Activated T-cell treated with anti-CD3 and anti-CD28 coated beads, Interleukin-2, amount 50 U/mL, for 24 hours (primary cell): Measurements from ENCODE around the gene KRT38.
"Not testable (repeated sequence)": the region's sequence is repeated elsewhere in the genome, so short reads cannot be mapped to it uniquely, and the experiment has no call there.

Experiments
- DNase-seq: peaks from one replicate; pipeline ENCODE4 v3.0.0-alpha.2; 2020
- H3K27ac Mint-ChIP-seq: 2 replicates; pipeline ENCODE4 v1.8.0; 2020; ENCODE audit warnings: mild to moderate bottlenecking, mixed read lengths
- H3K27me3 Mint-ChIP-seq: 2 replicates; pipeline ENCODE4 v1.8.0; 2020; ENCODE audit warnings: mixed read lengths
- H3K36me3 Mint-ChIP-seq: 2 replicates; pipeline ENCODE4 v1.8.0; 2020; ENCODE audit warnings: low read depth, mixed read lengths
- H3K4me1 Mint-ChIP-seq: 2 replicates; pipeline ENCODE4 v1.8.0; 2020; ENCODE audit warnings: low read depth, mixed read lengths
- H3K4me3 Mint-ChIP-seq: 2 replicates; pipeline ENCODE4 v1.8.0; 2020; ENCODE audit warnings: mild to moderate bottlenecking, moderate library complexity, mixed read lengths
- H3K9me3 Mint-ChIP-seq: 2 replicates; pipeline ENCODE4 v1.8.0; 2020; ENCODE audit warnings: mixed read lengths

The KRT38 gene

DNA sequence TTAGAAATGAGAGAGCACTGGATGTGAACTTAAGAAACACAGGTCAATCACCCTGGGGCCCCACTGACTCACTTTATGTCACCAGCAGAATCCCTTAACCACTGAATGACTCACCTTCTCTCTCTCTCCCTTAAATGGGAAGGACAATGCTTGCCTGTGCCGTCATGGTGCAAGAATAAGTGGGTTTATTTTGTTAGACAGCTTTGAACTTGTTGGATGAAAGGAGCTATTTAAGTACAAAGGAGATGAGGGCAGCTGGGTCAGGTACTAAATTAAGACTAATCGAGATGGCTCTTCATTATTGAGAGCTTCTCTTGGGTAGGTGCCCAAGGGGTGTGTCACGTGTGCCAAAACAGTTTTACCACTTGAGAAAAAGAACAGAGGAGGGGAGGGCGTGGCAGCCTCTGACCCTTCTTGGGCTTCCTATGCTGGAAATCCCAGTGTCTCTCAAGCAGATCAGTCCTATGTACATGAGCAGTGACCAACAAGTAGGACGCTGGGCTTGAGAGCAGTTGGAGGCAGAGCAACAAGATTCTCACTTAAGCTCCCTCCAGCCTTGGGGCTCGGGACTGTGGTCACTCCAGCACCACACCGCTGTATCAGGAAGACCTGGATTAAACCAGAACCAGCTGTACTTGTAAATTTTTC, 36.6 kb downstream of the KRT38 start:
- no peaks in the 10 kb centered on the region for H3K9me3 Mint-ChIP-seq
- peak overlapping the region; percentile 87 for H3K27ac Mint-ChIP-seq

GRCh38 chr17:41403404-41404023, 37.3 kb downstream of the KRT38 start:
- peak overlapping the region; percentile 87 for H3K27ac Mint-ChIP-seq
- H3K27me3 Mint-ChIP-seq, result no peaks in the 10 kb centered on the region
- peaks cover 39% of the 10 kb centered on the region for H3K4me1 Mint-ChIP-seq
- H3K36me3 Mint-ChIP-seq, result no peaks in the 10 kb centered on the region
- no peak for DNase-seq
- H3K4me3 Mint-ChIP-seq, result peak overlapping the region; percentile 6
- H3K9me3 Mint-ChIP-seq, result no peaks in the 10 kb centered on the region

More for the DNA sequence above, 36.6 kb downstream of the KRT38 start:
- peaks cover 44% of the 10 kb centered on the region for H3K4me1 Mint-ChIP-seq
- H3K27me3 Mint-ChIP-seq, result no peaks in the 10 kb centered on the region
- no peaks in the 10 kb centered on the region for H3K36me3 Mint-ChIP-seq
- DNase-seq, result no peak
- no peak overlapping the region for H3K4me3 Mint-ChIP-seq

DNA sequence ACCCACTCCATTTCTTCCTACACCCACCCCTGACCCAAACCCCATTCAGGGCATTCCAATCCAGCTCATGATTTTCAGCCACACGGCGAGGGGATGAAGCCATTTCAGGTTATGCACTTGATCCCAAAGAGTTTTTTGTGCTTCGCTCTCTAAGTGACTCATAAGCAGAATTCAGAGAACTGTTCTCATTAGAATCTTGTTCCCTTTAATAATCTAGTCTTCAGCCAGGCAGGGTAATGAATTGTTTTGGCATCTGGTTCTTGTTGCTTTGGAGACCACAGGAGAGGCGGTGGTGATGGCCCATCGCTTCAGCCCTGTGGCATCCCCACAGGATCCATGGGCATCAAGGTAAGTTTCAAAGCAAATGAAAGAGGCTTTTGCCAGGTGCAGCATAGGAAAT, 38.6 kb downstream of the KRT38 start:
- Mint-ChIP-seq H3K4me1 (peaks cover 39% of the 10 kb centered on the region), H3K36me3 (no peaks in the 10 kb centered on the region), H3K4me3 (no peak overlapping the region), H3K27ac (peak overlapping the region; percentile 8), H3K9me3 (no peaks in the 10 kb centered on the region), H3K27me3 (no peaks in the 10 kb centered on the region)
- DNase-seq, result no peak

DNA sequence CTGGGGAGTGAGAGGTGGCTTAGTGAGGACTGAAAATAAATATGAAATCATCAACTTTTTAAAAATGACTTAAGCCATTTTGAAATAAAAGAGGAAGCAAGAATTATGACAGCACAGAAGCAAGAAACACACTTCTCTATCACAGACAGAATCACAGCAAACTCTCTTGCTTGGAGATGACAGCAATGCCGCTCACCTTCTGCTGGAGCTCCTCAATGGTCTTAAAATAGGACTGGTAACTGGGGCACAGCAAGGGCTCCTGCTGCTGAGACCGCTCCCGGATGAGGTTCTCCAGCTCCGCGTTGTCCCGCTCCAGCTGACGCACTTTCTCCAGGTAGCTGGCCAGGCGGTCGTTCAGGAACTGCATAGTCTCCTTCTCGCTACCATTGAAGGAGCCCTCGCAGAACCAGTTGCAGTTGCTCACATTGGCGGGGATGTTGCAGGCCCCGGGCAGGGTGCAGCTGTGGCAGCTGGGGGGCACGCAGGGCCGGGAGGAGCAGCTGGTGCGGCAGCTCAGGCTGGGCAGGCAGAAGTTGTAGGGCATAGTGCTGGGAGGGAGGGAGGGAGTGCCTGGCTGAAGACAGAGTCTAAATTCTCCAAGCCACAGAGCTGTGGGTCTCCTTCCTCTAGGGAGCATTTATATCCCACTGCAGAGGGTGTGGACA, 43.7 kb downstream of the KRT38 start, which contains the start of gene KRT31:
TSS of gene KRT31 (minus strand) at position 613 of the 665 bp plus-strand sequence. CDS start at position 544, 69 bp downstream.
- H3K4me1 Mint-ChIP-seq, result peaks cover 5% of the 10 kb centered on the region
- H3K36me3 Mint-ChIP-seq, result no peaks in the 10 kb centered on the region
- peaks cover under 1% of the 10 kb centered on the region for H3K27me3 Mint-ChIP-seq

GRCh38 chr17:41396340-41396739, 44.4 kb downstream of the KRT38 start:
- peaks cover 3% of the 10 kb centered on the region for H3K27me3 Mint-ChIP-seq
- DNase-seq, result no peak
- no peaks in the 10 kb centered on the region for H3K9me3 Mint-ChIP-seq
- no peak overlapping the region for H3K4me3 Mint-ChIP-seq
- no peak overlapping the region for H3K27ac Mint-ChIP-seq
- peaks cover 4% of the 10 kb centered on the region for H3K4me1 Mint-ChIP-seq
- H3K36me3 Mint-ChIP-seq, result no peaks in the 10 kb centered on the region

More for the DNA sequence above, 43.7 kb downstream of the KRT38 start, which contains the start of gene KRT31:
- Mint-ChIP-seq H3K4me3 (no peak within 1 kb of the TSS), H3K9me3 (no peaks in the 10 kb centered on the region), H3K27ac (no peak within 1 kb of the TSS)
- DNase-seq, result no peak

- Mint-ChIP-seq H3K4me3 (no peak overlapping the region), H3K36me3 (no peaks in the 10 kb centered on the region), H3K27ac (no peak overlapping the region), H3K9me3 (no peaks in the 10 kb centered on the region), H3K27me3 (peaks cover 5% of the 10 kb centered on the region), H3K4me1 (peaks cover 4% of the 10 kb centered on the region)
- no peak for DNase-seq
Observed at GRCh38 chr17:41395611-41396010, 45.2 kb downstream of the KRT38 start.

GRCh38 chr17:41395044-41395443, 45.7 kb downstream of the KRT38 start:
- not testable (repeated sequence) for H3K36me3 Mint-ChIP-seq, H3K27me3 Mint-ChIP-seq, H3K9me3 Mint-ChIP-seq, H3K4me3 Mint-ChIP-seq, H3K27ac Mint-ChIP-seq, DNase-seq, H3K4me1 Mint-ChIP-seq

GRCh38 chr17:41394254-41394996, 46.4 kb downstream of the KRT38 start:
- DNase-seq, result no peak
- no peak overlapping the region for H3K4me3 Mint-ChIP-seq
- H3K4me1 Mint-ChIP-seq, result peaks cover 2% of the 10 kb centered on the region
- H3K9me3 Mint-ChIP-seq, result no peaks in the 10 kb centered on the region
- H3K36me3 Mint-ChIP-seq, result no peaks in the 10 kb centered on the region
- H3K27me3 Mint-ChIP-seq, result peaks cover 5% of the 10 kb centered on the region
- H3K27ac Mint-ChIP-seq, result no peak overlapping the region

GRCh38 chr17:41393826-41394225, 47.0 kb downstream of the KRT38 start:
- no peaks in the 10 kb centered on the region for H3K36me3 Mint-ChIP-seq
- H3K27ac Mint-ChIP-seq, result no peak overlapping the region
- H3K27me3 Mint-ChIP-seq, result peaks cover 5% of the 10 kb centered on the region
- no peak for DNase-seq
- no peak overlapping the region for H3K4me3 Mint-ChIP-seq
- no peaks in the 10 kb centered on the region for H3K9me3 Mint-ChIP-seq
- no peaks in the 10 kb centered on the region for H3K4me1 Mint-ChIP-seq

GRCh38 chr17:41393294-41393693, 47.5 kb downstream of the KRT38 start:
- H3K9me3 Mint-ChIP-seq, result no peaks in the 10 kb centered on the region
- peaks cover 5% of the 10 kb centered on the region for H3K27me3 Mint-ChIP-seq
- no peaks in the 10 kb centered on the region for H3K36me3 Mint-ChIP-seq
- H3K4me1 Mint-ChIP-seq, result no peaks in the 10 kb centered on the region
- H3K4me3 Mint-ChIP-seq, result no peak overlapping the region
- no peak overlapping the region for H3K27ac Mint-ChIP-seq
- DNase-seq, result no peak

DNA sequence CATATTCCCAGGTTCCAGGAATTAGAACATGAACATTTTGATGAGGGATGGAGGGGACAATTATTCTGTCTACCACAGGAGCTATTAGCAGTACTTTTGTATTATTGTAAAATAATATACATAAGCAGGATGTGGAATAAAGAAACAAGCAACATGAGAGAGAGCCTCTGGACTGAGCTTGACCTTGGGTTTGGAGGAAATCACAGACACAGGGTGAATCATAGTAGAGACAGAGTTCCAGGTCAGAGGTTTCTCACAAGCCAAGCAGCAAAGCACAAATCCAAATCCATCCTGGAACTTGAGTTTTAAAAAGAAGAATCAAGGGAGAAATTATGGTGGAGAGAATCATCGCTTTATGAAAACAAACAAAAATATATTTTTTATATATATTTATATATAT, 48.5 kb downstream of the KRT38 start:
- H3K27ac Mint-ChIP-seq, result no peak overlapping the region
- H3K36me3 Mint-ChIP-seq, result no peaks in the 10 kb centered on the region
- peaks cover 5% of the 10 kb centered on the region for H3K27me3 Mint-ChIP-seq
- DNase-seq, result no peak
- H3K4me1 Mint-ChIP-seq, result no peaks in the 10 kb centered on the region
- H3K9me3 Mint-ChIP-seq, result peaks cover 4% of the 10 kb centered on the region
- no peak overlapping the region for H3K4me3 Mint-ChIP-seq

- H3K36me3 Mint-ChIP-seq, result no peaks in the 10 kb centered on the region
- H3K27ac Mint-ChIP-seq, result no peak overlapping the region
- H3K4me1 Mint-ChIP-seq, result no peaks in the 10 kb centered on the region
- peaks cover 5% of the 10 kb centered on the region for H3K27me3 Mint-ChIP-seq
- DNase-seq, result no peak
- H3K9me3 Mint-ChIP-seq, result peaks cover 8% of the 10 kb centered on the region
- no peak overlapping the region for H3K4me3 Mint-ChIP-seq
Observed at GRCh38 chr17:41391535-41391934, 49.2 kb downstream of the KRT38 start.

DNA sequence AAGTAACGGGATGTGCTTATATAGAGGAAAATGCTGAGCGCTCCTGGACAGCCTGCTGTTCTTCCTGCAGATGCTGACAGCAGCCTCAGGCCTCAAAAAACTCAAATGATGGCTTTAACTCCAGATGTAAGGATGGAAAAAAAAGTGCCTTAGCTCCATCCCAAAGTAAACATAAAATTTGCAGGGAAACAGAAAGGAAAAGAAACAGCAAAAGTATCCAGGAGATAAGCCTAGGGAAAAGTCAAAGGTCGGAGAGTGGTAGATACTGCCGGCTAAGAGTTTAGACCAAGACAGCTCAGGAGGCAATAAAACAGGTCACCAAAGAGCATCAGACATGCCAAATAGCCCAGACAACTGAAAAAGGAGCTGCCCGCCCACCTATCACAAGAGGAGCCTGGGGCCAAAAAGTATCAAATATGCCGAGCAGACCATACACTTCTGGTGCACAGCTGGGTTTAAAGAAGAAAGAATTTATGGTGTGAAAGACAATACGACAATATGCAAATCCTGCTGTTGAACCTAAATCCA, 50.3 kb downstream of the KRT38 start:
- H3K9me3 Mint-ChIP-seq, result peaks cover 12% of the 10 kb centered on the region
- no peak overlapping the region for H3K4me3 Mint-ChIP-seq
- no peak overlapping the region for H3K27ac Mint-ChIP-seq
- no peaks in the 10 kb centered on the region for H3K36me3 Mint-ChIP-seq
- no peak for DNase-seq
- peaks cover 5% of the 10 kb centered on the region for H3K27me3 Mint-ChIP-seq
- H3K4me1 Mint-ChIP-seq, result no peaks in the 10 kb centered on the region

DNA sequence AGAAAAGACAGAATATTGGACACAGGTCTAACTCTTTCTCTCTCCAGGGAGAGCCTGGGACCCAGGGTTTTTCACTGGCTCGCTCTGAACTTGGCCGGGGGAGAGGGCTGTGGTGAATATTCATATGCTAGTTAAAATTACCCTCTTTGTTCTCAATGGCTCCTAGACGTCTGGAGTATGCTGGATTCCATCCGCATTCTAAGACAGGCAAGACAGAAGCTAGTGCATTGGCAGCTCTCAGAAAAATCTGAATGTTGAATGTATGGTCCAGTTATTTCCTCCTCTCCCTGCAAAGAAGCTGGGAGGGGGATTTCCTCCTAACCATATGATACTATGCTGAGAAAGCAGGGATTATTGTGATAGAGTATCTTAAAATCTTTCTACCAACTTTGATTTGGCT, 53.1 kb downstream of the KRT38 start:
- no peaks in the 10 kb centered on the region for H3K4me1 Mint-ChIP-seq
- H3K9me3 Mint-ChIP-seq, result peaks cover 12% of the 10 kb centered on the region
- H3K36me3 Mint-ChIP-seq, result no peaks in the 10 kb centered on the region
- DNase-seq, result no peak
- no peak overlapping the region for H3K4me3 Mint-ChIP-seq
- H3K27ac Mint-ChIP-seq, result no peak overlapping the region
- peaks cover 5% of the 10 kb centered on the region for H3K27me3 Mint-ChIP-seq
